Medulla oblongata (tissue), 1 donor: ENCODE measurements around the gene SOBP.

ENCODE experiments used
- DNase-seq: peaks from one replicate; pipeline ENCODE4 v3.0.0-alpha.2; 2015; ENCODE audit errors: extremely low spot score

The SOBP gene

GRCh38 chr6:107616775-107617174 is 126.9 kb downstream of the SOBP start:
- no peak for DNase-seq

- no peak for DNase-seq
Observed at GRCh38 chr6:107617341-107617932, 127.5 kb downstream of the SOBP start.

GRCh38 chr6:107618672-107619071 is 128.8 kb downstream of the SOBP start:
- DNase-seq: no peak

GRCh38 chr6:107620732-107621131 is 130.8 kb downstream of the SOBP start:
- DNase-seq: no peak

GRCh38 chr6:107621229-107621937 is 131.5 kb downstream of the SOBP start:
- no peak for DNase-seq

- DNase-seq: no peak
Observed at GRCh38 chr6:107622269-107622668, 132.4 kb downstream of the SOBP start.

GRCh38 chr6:107624050-107624449 is 134.1 kb downstream of the SOBP start:
- DNase-seq: no peak

- DNase-seq: no peak
Observed at GRCh38 chr6:107624541-107624940, 134.6 kb downstream of the SOBP start.

GRCh38 chr6:107625264-107625663 is 135.3 kb downstream of the SOBP start:
- DNase-seq: no peak

GRCh38 chr6:107626645-107627044 is 136.7 kb downstream of the SOBP start:
- no peak for DNase-seq

- no peak for DNase-seq
Observed at GRCh38 chr6:107627969-107628368, 138.1 kb downstream of the SOBP start.

- DNase-seq: no peak
Observed at GRCh38 chr6:107628878-107629277, 139.0 kb downstream of the SOBP start.

GRCh38 chr6:107629548-107630129 is 139.7 kb downstream of the SOBP start:
- DNase-seq: no peak

- no peak for DNase-seq
Observed at GRCh38 chr6:107630348-107630977, 140.5 kb downstream of the SOBP start.

- no peak for DNase-seq
Observed at GRCh38 chr6:107632381-107633136, 142.6 kb downstream of the SOBP start.

- DNase-seq: no peak
Observed at GRCh38 chr6:107633680-107634323, 143.9 kb downstream of the SOBP start.

GRCh38 chr6:107634324-107635056 is 144.6 kb downstream of the SOBP start:
- DNase-seq: no peak

- DNase-seq: no peak
Observed at GRCh38 chr6:107635057-107635515, 145.2 kb downstream of the SOBP start.

- no peak for DNase-seq
Observed at GRCh38 chr6:107636486-107636885, 146.6 kb downstream of the SOBP start.
